ENCODE results near the gene LARGE2.

- no peak for TF ChIP-seq POLR2AphosphoS5 (IDR thresholded peaks at IDR 0.05; ENCODE audit: borderline replicate concordance, low read depth, low read length)
- TF ChIP-seq EZH2 (IDR thresholded peaks at IDR 0.05), result no peak
- TF ChIP-seq FOXP2 (optimal IDR thresholded peaks at IDR 0.05; ENCODE audit: control extremely low read depth, extremely low read length, insufficient read depth), result no peak
Measured at GRCh38 chr11:45880772-45881570, 41.5 kb upstream of the LARGE2 start.
